GM19193 (cell line): ENCODE results near the gene PYGM.
A peak's percentile ranks its signal among the peaks of the same experiment; 100 is the strongest.

Experiments
- POLR2A ChIP-seq: IDR thresholded peaks from 4 replicates; pipeline ENCODE4 v1.6.1; 2011; ENCODE audit not compliant: insufficient read depth, insufficient read length; ENCODE audit errors: extremely low read depth

The PYGM gene

GRCh38 chr11:64759722-64760719 is at the start of gene PYGM:
TSS of gene PYGM (minus strand) at chr11:64759974. CDS start at chr11:64759898, 76 bp downstream.
- TF ChIP-seq POLR2A: no peak

DNA sequence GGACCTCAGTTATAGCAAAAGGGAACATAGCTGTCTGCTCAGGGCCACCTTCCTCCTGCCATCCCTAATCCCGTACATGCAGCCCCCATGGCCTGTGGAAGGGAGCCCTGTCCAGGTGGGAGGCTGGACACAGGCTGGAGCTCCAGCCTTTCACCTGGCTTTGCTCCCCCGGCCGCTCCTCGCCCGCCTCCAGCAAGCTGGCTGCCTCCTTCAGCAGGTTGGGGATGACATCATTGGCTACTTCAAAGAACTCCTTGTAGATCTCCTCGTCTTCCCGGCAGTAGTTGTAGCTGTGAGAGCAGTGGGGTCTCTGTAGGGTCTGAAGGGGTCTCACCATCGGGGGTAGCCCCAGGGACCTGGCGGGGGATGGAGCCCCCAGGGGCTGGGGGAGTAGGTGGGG is 45.7 kb upstream of the PYGM start:
- TF ChIP-seq POLR2A: no peak

GRCh38 chr11:64804346-64805210 is 44.8 kb upstream of the PYGM start:
- no peak for TF ChIP-seq POLR2A

DNA sequence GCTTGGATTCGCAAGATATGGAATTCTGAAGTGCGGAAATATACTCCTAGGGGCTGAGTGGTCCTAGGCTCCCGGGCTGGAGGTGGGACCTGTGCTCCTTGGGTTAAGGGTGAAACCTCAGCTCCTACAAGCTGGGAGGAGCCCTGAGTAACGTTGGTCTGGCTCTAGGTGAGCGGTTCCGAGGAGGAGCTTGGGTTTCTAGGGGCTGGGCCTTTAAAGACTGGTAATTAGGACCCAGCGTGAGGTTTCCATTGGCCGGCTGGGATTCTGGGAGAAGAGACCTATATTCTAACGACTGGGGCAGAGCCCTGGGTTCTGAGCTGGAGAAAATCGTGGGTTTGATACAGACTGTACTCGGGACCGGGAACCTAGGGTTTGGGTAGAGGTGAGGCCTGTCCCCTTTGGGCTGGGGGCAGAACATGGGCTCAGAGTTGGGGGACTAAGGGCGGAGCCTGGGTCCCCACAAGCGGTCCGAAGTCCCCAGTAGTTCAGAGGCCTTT is 44.1 kb upstream of the PYGM start:
- TF ChIP-seq POLR2A: no peak

GRCh38 chr11:64803158-64803845 is 43.5 kb upstream of the PYGM start, which contains the start of gene MAP4K2:
TSS of gene MAP4K2 (minus strand) at chr11:64803214. CDS start at chr11:64803149, 65 bp downstream.
- peak; percentile 63 for TF ChIP-seq POLR2A

GRCh38 chr11:64802370-64803157 is 42.8 kb upstream of the PYGM start:
- TF ChIP-seq POLR2A: no peak

DNA sequence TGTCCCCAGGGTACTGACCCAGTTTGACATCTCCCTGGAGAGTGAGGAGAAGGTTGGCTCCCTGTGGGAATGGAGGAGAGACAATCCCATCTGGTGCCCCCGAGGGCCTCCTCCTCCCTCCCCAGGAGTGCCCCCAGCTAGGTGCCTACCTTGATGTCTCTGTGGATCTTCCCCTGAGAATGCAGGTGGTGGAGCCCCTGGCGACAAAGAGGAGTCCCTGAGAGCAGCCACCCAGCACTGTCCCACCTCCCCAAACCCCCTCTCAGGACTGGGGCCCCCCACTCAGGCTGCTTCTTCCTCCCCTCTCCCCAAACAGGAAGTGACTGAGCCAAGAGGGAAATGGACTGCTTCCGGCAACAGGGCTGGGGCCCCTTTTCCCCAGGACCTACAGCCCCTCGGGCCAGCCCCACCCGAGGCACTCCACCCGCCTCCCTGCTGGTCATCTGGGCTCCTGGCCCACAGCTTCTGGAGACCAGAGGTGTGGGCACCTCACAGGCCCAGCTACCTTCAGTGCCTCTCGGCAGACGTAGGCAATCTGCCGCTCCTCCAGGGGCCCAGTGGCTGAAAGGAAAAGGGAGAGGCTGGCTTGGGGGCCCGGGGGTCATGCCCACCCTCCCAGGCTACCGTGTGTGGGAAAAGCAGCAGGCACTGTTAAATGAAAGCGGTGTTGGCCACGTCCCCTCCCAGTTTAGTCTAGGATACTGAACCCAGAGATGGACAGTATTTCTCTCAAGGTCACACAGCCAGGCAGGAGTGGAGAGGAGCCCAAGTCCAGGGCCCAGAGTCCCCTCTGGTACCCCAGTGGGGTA is 42.0 kb upstream of the PYGM start:
- no peak for TF ChIP-seq POLR2A

GRCh38 chr11:64801158-64801464 is 41.3 kb upstream of the PYGM start:
- TF ChIP-seq POLR2A: no peak

GRCh38 chr11:64800303-64801157 is 40.8 kb upstream of the PYGM start:
- TF ChIP-seq POLR2A: no peak

- no peak for TF ChIP-seq POLR2A
Measured at GRCh38 chr11:64799623-64800302, 40.0 kb upstream of the PYGM start.

DNA sequence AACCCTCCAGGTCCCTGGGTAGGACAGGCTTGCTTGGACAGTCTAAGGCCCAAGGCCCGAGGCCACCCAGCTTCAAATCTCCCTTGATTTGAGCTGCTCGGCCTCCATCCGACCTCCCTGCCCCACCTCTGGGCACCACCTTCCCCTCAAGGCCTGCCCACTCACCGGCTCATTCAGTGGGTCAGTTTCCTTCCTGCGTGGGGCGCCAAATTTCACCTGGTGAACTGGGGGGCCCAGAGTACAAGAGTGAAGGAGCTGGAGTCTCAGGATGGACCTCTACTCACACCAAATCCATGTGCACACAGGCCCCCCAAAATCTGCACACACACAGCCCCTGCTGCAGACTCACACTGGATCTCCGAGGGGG is 39.5 kb upstream of the PYGM start:
- no peak for TF ChIP-seq POLR2A
